ENCODE data around the gene C2CD4C. TPM values are rescaled to one million over a fixed set of nuclear protein-coding genes. Genes with fewer than 3 reads are reported as not detected.

C2CD4C gene
- total RNA-seq, 1 donor = not detected

DNA sequence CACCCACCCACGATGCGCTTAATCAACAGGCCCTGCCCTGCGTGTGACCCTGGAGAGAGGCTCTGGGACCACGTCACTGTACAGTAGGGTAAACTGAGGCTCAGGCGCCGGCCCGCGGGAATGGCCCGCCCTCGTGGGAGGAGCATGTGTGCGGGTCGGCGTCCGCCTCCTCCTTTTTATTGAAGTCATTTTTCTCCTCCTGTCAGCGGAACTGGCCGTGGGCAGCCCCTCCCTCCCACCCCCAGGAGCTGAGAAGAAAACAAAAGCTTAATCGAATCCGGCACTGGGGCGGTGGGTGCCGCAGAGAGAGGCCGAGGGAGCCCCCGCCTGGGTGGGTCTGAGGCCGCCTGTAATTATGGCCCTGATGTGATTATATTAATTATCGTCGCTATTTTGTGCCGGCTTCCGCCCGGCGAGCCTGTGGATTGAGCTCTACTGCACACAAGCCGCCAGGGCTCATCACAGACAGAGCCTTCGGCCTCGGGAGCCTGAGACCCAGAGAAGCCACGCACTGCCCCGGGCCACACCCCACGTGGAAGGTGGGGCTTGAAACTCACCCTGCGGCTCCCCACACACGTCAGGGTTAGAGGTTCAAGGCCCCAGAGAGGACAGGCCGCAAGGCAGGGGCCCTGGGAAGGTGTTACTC, 7.0 kb downstream of the C2CD4C start:
- peak; percentile 88 for DNase-seq (ENCODE audit: insufficient read length, low spot score, missing footprints)
- no peak overlapping the region for H3K4me3 ChIP-seq (ENCODE audit: insufficient read depth, low read length)
- no peaks in the 10 kb centered on the region for H4K20me1 ChIP-seq (ENCODE audit: insufficient read depth, low read length)
- H3K9me3 ChIP-seq (ENCODE audit: low read depth, low read length) = no peaks in the 10 kb centered on the region
- H3K27ac ChIP-seq (ENCODE audit: low read depth, low read length) = no peak overlapping the region
- no peaks in the 10 kb centered on the region for H3K4me1 ChIP-seq (ENCODE audit: insufficient read depth, low read length)
- no peaks in the 10 kb centered on the region for H3K36me3 ChIP-seq (ENCODE audit: insufficient read depth, low read length)
- TF ChIP-seq, protein P1, sequence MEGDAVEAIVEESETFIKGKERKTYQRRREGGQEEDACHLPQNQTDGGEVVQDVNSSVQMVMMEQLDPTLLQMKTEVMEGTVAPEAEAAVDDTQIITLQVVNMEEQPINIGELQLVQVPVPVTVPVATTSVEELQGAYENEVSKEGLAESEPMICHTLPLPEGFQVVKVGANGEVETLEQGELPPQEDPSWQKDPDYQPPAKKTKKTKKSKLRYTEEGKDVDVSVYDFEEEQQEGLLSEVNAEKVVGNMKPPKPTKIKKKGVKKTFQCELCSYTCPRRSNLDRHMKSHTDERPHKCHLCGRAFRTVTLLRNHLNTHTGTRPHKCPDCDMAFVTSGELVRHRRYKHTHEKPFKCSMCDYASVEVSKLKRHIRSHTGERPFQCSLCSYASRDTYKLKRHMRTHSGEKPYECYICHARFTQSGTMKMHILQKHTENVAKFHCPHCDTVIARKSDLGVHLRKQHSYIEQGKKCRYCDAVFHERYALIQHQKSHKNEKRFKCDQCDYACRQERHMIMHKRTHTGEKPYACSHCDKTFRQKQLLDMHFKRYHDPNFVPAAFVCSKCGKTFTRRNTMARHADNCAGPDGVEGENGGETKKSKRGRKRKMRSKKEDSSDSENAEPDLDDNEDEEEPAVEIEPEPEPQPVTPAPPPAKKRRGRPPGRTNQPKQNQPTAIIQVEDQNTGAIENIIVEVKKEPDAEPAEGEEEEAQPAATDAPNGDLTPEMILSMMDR (IDR thresholded peaks at IDR 0.05; ENCODE audit: extremely low read depth, low read depth, low read length) = no peak
- no peak overlapping the region for H3K4me2 ChIP-seq (ENCODE audit: insufficient read depth, low read length)
- H3K27me3 ChIP-seq (ENCODE audit: insufficient read depth, low read length) = peaks cover 15% of the 10 kb centered on the region
- H2AFZ ChIP-seq (ENCODE audit: low read length) = no peak overlapping the region
- H3K79me2 ChIP-seq (ENCODE audit: insufficient read depth, low read length) = no peaks in the 10 kb centered on the region

GRCh38 chr19:400976-401865, 7.7 kb downstream of the C2CD4C start:
- Histone ChIP-seq H3K36me3 (ENCODE audit: insufficient read depth, low read length) (no peaks in the 10 kb centered on the region), H2AFZ (ENCODE audit: low read length) (no peak overlapping the region)
- peak; percentile 85 for DNase-seq (ENCODE audit: insufficient read length, low spot score, missing footprints)

DNA sequence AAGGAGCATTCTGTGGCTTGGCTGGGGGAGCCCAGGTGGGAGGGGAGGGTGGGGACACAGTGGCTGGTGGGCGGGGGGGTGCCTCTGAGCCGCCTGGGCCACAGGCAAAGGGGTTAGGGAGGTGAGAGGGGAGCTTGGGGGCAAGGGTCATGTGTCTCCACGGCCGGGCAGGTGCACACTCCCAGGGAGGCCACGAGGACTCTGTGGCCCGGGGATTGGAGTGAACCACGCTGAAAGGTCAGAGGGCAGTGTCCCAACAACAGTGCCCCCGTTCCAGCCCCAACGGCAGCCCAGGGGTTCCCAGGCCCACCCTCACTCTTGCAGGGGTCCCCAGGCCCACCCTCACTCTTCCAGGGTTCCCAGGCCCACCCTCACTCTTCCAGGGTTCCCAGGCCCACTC, 9.6 kb downstream of the C2CD4C start:
- no peaks in the 10 kb centered on the region for H3K36me3 ChIP-seq (ENCODE audit: insufficient read depth, low read length)
- no peaks in the 10 kb centered on the region for H4K20me1 ChIP-seq (ENCODE audit: insufficient read depth, low read length)
- no peak for DNase-seq (ENCODE audit: insufficient read length, low spot score, missing footprints)
- no peak overlapping the region for H2AFZ ChIP-seq (ENCODE audit: low read length)
- TF ChIP-seq, protein P1 (IDR thresholded peaks at IDR 0.05; ENCODE audit: extremely low read depth, low read depth, low read length) = no peak
- H3K4me1 ChIP-seq (ENCODE audit: insufficient read depth, low read length) = no peaks in the 10 kb centered on the region
- H3K79me2 ChIP-seq (ENCODE audit: insufficient read depth, low read length) = no peaks in the 10 kb centered on the region
- no peaks in the 10 kb centered on the region for H3K27me3 ChIP-seq (ENCODE audit: insufficient read depth, low read length)
- H3K27ac ChIP-seq (ENCODE audit: low read depth, low read length) = no peak overlapping the region
- H3K9me3 ChIP-seq (ENCODE audit: low read depth, low read length) = no peaks in the 10 kb centered on the region
- H3K4me2 ChIP-seq (ENCODE audit: insufficient read depth, low read length) = no peak overlapping the region
- no peak overlapping the region for H3K4me3 ChIP-seq (ENCODE audit: insufficient read depth, low read length)

More at GRCh38 chr19:400976-401865, 7.7 kb downstream of the C2CD4C start:
- Histone ChIP-seq H3K4me3 (ENCODE audit: insufficient read depth, low read length) (no peak overlapping the region), H3K27ac (ENCODE audit: low read depth, low read length) (no peak overlapping the region), H3K9me3 (ENCODE audit: low read depth, low read length) (no peaks in the 10 kb centered on the region), H3K79me2 (ENCODE audit: insufficient read depth, low read length) (no peaks in the 10 kb centered on the region), H4K20me1 (ENCODE audit: insufficient read depth, low read length) (no peaks in the 10 kb centered on the region), H3K4me1 (ENCODE audit: insufficient read depth, low read length) (no peaks in the 10 kb centered on the region), H3K4me2 (ENCODE audit: insufficient read depth, low read length) (no peak overlapping the region), H3K27me3 (ENCODE audit: insufficient read depth, low read length) (peaks cover 11% of the 10 kb centered on the region)
- TF ChIP-seq, protein P1 (IDR thresholded peaks at IDR 0.05; ENCODE audit: extremely low read depth, low read depth, low read length) = no peak

DNA sequence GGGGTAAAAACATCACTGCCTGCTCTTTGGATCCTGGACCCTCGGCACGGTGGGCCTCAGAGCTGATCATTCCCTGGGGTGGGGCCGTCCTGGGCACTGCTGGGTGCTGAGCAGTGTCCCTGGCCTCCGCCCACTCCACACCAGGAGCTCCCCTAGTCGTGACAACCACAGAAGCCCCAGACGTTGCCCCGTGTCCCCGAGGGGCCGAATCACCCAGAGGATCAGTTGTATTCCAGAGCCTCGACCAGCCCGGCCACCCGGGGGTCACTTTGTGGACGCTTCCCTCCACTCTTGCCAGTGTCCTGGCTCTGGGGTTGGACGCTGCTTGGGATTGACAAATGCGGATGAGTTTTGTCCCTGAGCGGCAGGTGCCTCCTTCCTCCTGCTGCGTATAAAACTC, 10.2 kb downstream of the C2CD4C start:
- Histone ChIP-seq H2AFZ (ENCODE audit: low read length) (no peak overlapping the region), H3K9me3 (ENCODE audit: low read depth, low read length) (no peaks in the 10 kb centered on the region), H3K4me2 (ENCODE audit: insufficient read depth, low read length) (no peak overlapping the region), H3K36me3 (ENCODE audit: insufficient read depth, low read length) (no peaks in the 10 kb centered on the region), H4K20me1 (ENCODE audit: insufficient read depth, low read length) (no peaks in the 10 kb centered on the region), H3K4me3 (ENCODE audit: insufficient read depth, low read length) (no peak overlapping the region), H3K27ac (ENCODE audit: low read depth, low read length) (no peak overlapping the region), H3K4me1 (ENCODE audit: insufficient read depth, low read length) (no peaks in the 10 kb centered on the region), H3K27me3 (ENCODE audit: insufficient read depth, low read length) (no peaks in the 10 kb centered on the region), H3K79me2 (ENCODE audit: insufficient read depth, low read length) (no peaks in the 10 kb centered on the region)
- TF ChIP-seq, protein P1 (IDR thresholded peaks at IDR 0.05; ENCODE audit: extremely low read depth, low read depth, low read length) = no peak
- DNase-seq (ENCODE audit: insufficient read length, low spot score, missing footprints) = no peak
